Hematopoietic multipotent progenitor cell (in vitro differentiated cells): Measurements from ENCODE around the gene KLHL15. TPM values are rescaled to one million over a fixed set of nuclear protein-coding genes. Genes with fewer than 3 reads are reported as not detected.
A peak's percentile ranks its signal among the peaks of the same experiment; 100 is the strongest.
"Not testable (repeated sequence)": the region's sequence is repeated elsewhere in the genome, so short reads cannot be mapped to it uniquely, and the experiment has no call there.

Experiments
- DNase-seq, 3 donors: peaks; one replicate each; pipeline ENCODE4 v3.0.0-alpha.2; 2011 to 2015; ENCODE audit warnings: low read depth in 2 of 3, low spot score in 2 of 3
- total RNA-seq: library from RNA; depleted of rRNA; stranded (reverse); fragments of >200 nt; gene quantifications from one replicate; pipeline ENCODE4 v1.2.3, GENCODE V29; 2012

The KLHL15 gene, protein sequence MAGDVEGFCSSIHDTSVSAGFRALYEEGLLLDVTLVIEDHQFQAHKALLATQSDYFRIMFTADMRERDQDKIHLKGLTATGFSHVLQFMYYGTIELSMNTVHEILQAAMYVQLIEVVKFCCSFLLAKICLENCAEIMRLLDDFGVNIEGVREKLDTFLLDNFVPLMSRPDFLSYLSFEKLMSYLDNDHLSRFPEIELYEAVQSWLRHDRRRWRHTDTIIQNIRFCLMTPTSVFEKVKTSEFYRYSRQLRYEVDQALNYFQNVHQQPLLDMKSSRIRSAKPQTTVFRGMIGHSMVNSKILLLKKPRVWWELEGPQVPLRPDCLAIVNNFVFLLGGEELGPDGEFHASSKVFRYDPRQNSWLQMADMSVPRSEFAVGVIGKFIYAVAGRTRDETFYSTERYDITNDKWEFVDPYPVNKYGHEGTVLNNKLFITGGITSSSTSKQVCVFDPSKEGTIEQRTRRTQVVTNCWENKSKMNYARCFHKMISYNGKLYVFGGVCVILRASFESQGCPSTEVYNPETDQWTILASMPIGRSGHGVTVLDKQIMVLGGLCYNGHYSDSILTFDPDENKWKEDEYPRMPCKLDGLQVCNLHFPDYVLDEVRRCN
- total RNA-seq = 17.2 TPM

- DNase-seq = no peak
These were observed at the start of gene KLHL15 for GRCh38 chrX:24027086-24027485. TSS of gene KLHL15 (minus strand) at chrX:24027186. CDS start at chrX:24006693, 20,493 bp downstream.

DNA sequence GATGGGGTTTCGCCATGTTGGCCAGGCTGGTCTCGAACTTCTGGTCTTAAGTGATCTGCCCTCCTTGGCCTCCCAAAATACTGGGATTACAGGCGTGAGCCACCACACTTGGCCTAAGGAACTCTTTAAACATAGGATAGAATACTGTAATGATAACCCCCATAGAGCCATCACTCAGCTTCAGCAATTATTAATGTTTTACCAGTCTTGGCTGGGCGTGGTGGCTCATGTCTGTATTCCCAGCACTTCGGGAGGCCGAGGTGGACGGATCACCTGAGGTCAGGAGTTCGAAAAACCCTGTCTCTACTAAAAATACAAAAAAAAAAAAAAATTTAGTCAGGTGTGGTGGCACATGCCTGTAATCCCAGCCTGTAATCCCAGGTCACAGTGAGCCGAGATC, 42.9 kb upstream of the KLHL15 start:
- DNase-seq = no peak

- no peak for DNase-seq
These were observed 36.5 kb upstream of the KLHL15 start for GRCh38 chrX:24063488-24063887.

DNA sequence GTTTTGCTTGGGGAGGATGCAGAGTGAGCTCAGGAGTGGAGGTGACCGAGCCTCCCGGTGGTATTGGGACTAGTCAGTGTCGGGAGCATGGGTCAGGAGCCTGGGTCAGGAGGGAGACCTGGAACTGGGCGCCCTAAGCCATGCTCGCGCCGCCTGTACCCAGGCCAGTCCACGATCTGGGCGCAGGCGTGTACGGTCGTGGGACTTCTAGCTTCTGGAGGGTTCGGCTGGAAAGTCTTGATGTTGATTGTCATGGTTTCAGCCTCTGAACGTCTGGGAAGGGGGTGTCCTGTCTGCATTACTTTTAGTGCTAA, 28.0 kb upstream of the KLHL15 start:
- no peak for DNase-seq

GRCh38 chrX:24054182-24055042, 27.4 kb upstream of the KLHL15 start, which contains the start of gene EIF2S3:
TSS of gene EIF2S3 (plus strand) at chrX:24054956. CDS start at chrX:24054969, 13 bp downstream.
- peak; percentile 85 to 96 (median 91) for DNase-seq

DNA sequence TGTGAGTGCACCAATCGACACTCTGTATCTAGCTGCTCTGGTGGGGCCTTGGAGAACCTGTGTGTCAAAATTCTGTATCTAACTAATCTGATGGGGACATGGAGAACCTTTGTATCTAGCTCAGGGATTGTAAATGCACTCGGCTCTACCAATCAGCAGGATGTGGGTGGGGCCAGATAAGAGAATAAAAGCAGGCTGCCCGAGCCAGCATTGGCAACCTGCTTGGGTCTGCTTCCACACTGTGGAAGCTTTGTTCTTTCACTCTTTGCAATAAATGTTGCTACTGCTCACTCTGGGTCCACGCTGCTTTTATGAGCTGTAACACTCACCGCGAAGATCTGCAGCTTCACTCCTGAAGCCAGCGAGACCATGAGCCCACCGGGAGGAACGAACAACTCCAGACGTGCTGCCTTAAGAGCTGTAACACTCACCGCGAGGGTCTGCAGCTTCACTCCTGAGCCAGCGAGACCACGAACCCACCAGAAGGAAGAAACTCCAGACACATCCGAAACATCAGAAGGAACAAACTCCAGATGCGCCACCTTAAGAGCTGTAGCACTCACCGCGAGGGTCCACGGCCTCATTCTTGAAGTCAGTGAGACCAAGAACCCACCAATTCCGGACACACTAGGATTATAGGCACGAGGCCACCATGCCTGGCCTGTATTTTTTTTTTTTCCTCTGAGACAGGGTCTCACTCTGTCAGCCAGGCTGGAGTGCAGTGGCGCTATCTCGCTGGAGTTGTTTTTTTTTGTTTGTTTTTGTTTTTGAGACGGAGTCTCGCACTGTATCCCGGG, 23.7 kb upstream of the KLHL15 start:
- DNase-seq = not testable (repeated sequence)

DNA sequence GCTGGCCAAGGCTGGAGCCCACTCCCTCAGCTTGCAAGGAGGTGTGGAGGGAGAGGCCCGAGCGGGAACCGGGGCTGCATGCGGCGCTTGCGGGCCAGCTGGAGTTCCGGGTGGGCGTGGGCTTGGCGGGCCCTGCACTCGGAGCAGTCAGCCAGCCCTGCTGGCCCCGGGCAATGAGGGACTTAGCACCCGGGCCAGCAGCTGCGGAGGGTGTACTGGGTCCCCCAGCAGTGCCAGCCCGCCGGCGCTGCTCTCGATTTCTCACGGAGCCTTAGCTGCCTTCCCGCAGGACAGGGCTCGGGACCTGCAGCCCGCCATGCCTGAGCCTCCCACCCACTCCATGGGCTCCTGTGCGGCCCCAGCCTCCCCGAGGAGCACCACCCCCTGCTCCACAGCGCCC, 22.7 kb upstream of the KLHL15 start:
- not testable (repeated sequence) for DNase-seq

DNA sequence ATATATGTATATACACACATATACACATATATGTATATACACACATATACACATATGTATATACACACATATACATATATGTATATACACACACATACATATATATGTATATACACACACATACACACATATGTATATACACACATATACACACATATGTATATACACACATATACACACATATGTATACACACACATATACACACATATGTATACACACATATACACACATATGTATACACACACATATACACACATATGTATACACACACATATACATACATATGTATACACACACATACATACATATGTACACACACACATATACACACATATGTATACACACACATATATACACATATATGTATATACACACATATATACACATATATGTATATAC, 19.1 kb upstream of the KLHL15 start:
- DNase-seq = not testable (repeated sequence)

DNA sequence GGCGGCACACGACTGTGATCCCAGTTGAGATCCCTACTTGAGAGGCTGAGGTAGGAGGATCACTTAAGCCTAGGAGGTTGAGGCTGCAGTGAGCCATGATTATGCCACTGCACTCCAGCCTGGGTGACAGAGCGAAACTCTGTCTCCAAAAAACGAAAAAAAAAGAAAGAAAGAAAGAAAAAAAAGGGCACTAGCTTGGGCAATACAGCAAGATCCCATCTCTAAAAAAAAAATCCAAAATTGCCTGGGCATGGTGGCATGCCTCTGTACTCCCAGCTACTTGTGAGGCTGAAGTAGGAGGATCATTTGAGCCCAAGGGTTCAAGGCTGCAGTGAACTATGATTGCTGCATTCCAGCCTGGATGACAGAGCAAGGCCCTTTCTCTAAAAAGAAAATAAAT, 10.7 kb upstream of the KLHL15 start:
- DNase-seq = no peak

DNA sequence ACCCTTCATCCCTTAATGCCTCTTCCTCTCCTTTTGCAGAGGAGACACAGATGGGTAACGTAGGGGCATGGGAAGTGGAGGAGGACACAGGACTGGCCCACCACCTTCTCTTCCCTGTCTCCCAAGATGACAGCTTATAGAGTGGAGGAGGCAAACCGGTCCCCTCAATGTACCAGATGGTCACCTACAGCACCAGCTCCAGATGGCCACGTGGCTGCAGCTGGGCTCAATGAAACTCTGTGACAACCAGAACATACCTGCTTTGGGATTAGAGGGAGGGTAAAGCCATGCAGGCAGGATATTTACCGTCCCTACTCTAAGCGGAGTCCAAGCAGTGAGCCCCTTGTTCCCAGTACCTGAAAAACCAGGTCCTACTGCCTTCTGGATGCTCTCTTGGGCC, 7.5 kb upstream of the KLHL15 start:
- no peak for DNase-seq

DNA sequence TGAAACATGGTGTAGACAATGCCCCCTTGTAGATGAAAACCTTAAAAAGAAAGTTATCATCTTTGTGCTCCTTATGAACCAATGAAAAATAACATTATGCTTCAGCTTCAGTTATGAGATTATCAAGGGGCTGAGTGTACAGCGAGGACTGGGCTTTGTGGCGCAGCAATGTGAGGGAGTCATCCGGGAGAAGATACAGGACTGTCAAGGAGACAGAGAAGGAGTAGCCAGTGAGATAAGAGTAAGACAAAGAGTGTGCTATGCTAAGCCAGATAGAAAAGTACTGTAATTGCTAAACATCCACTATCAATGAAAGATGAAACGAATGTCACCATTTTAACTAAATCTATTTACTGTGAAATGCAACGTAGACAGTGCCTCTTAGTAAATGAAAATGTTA, 3.6 kb upstream of the KLHL15 start:
- no peak for DNase-seq

DNA sequence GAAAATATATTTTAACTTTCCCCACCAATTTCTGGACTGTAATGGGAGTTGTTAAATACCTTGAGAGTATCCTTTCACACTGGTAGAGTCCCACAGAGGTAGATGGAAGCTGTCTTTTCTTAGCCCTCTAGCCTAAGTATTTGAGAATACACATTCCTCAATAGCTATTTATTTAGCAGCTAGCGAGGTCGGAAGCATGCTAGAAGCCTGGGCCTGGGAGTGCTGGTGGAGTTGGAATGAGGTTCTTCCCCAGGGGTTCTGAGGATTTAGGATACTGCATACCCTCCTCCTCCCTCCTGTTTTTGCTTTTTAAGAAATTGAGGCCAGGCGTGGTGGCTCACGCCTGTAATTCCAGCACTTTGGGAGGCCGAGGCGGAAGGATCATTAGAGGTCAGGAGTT, 999 bp upstream of the KLHL15 start:
- no peak for DNase-seq

GRCh38 chrX:24026432-24026831, 554 bp downstream of the KLHL15 start:
- DNase-seq = peak in 1 of 3 donors; percentile 29

GRCh38 chrX:24025741-24026403, 1.1 kb downstream of the KLHL15 start:
- DNase-seq = peak in 2 of 3 donors; percentile 21 to 55

- peak; percentile 55 to 91 (median 87) for DNase-seq
These were observed 1.9 kb downstream of the KLHL15 start for GRCh38 chrX:24024819-24025740.

GRCh38 chrX:24023972-24024669, 2.9 kb downstream of the KLHL15 start:
- DNase-seq = no peak

GRCh38 chrX:24023544-24023943, 3.4 kb downstream of the KLHL15 start:
- DNase-seq = no peak

- no peak for DNase-seq
These were observed 6.6 kb downstream of the KLHL15 start for GRCh38 chrX:24020306-24020876.
